NCI-H526 treated with DMSO at 0.1 percent for 48 hours (cell line): ENCODE measurements around the gene GABRD.

Experiments
- DNase-seq: peaks from one replicate; lab custom pipeline; 2025; lab: John Stamatoyannopoulos, UW

The GABRD gene

GRCh38 chr1:2018217-2019171 is 651 bp upstream of the GABRD start:
- DNase-seq = no peak

DNA sequence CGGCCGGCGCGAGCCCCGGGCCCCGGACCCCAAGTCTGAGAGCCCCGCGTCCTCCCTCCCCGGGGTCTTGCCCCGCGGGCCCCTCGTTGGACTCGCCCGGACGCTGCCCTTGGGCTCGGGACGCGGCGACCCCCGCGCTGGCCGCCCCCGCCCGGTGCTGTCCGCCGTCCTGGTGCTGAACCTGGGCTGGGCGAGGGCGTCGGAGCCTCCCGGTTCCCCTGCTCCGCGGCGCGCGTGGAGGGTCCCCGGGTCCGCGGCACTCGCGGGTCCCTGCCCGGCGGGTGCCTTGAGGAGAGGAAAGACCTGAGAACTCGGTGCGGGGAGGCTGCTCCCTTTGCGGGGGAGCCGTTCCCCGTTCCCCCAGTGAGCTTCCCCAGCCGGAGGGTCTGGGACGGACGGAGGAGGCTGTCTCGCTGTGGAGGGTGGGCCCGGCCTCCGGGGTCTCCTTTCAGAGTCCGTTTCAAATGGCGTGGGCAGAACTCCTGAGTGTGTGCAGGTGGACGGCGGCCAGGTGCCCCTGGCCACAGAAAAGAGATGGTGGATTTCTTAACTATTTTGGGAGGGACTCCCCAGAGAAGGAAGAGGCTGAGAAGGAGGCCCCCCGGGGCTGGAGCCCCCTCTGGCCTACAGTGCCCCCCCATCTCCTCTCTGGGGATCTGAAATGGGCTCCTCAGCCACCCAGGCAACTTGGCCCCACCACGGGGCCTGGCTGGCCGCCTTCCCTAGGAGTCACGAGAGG is 595 bp downstream of the GABRD start:
- DNase-seq = no peak

DNA sequence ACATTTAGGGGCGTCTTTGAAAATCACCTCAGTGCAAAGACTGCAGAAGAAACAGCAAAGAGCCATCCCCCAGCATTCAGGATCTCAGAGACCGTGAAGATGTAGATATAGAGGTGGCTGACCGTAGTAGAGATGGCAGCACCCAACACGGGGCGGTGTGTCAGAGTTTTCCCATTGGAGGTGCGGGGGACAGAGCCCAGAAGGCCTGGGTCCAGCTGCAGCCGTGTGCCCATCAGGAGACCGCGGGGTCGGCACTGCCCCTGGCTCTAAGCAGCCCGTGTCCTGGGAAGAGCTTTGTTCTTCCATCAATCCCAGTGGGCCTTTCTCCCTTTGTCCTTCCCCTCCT is 1.1 kb downstream of the GABRD start:
- no peak for DNase-seq

- no peak for DNase-seq
Measured at GRCh38 chr1:2021550-2021949, 2.4 kb downstream of the GABRD start.

GRCh38 chr1:2022063-2022770 is 3.1 kb downstream of the GABRD start:
- DNase-seq = no peak

- no peak for DNase-seq
Measured at GRCh38 chr1:2023187-2023586, 4.0 kb downstream of the GABRD start.

- DNase-seq = no peak
Measured at GRCh38 chr1:2024451-2024850, 5.3 kb downstream of the GABRD start.

DNA sequence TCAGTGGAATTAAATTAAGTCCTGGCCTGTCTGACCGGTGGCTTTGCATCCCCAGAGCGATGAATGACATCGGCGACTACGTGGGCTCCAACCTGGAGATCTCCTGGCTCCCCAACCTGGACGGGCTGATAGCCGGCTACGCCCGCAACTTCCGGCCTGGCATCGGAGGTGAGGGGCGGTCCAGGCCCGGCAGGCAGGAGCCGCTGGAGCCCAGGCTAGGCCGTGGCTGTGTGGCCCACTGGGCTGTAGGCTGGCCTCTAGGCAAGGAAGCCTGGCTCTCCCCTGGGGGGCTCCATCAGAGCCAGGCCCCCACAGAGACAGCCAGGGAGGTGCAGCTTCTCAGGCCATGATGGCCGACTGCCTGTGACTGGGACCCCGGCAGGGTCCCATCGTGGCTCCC is 5.7 kb downstream of the GABRD start:
- no peak for DNase-seq

- DNase-seq = no peak
Measured at GRCh38 chr1:2025491-2025981, 6.4 kb downstream of the GABRD start.

- no peak for DNase-seq
Measured at GRCh38 chr1:2027961-2028583, 8.9 kb downstream of the GABRD start.

GRCh38 chr1:2028870-2029560 is 9.9 kb downstream of the GABRD start:
- DNase-seq = no peak

DNA sequence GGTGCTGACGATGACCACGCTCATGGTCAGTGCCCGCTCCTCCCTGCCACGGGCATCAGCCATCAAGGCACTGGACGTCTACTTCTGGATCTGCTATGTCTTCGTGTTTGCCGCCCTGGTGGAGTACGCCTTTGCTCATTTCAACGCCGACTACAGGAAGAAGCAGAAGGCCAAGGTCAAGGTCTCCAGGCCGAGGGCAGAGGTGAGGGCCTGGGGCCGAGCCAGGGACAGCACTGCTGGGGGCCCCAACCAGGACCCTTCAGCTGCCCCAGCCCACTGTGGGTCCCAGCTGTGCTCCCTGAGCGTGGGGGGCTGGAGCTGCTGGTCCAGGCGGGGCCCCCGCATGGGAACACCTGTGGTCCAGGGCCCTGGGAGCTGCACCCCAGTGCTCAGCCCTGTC is 10.4 kb downstream of the GABRD start:
- DNase-seq = no peak

GRCh38 chr1:2030076-2030871 is 11.1 kb downstream of the GABRD start:
- no peak for DNase-seq

DNA sequence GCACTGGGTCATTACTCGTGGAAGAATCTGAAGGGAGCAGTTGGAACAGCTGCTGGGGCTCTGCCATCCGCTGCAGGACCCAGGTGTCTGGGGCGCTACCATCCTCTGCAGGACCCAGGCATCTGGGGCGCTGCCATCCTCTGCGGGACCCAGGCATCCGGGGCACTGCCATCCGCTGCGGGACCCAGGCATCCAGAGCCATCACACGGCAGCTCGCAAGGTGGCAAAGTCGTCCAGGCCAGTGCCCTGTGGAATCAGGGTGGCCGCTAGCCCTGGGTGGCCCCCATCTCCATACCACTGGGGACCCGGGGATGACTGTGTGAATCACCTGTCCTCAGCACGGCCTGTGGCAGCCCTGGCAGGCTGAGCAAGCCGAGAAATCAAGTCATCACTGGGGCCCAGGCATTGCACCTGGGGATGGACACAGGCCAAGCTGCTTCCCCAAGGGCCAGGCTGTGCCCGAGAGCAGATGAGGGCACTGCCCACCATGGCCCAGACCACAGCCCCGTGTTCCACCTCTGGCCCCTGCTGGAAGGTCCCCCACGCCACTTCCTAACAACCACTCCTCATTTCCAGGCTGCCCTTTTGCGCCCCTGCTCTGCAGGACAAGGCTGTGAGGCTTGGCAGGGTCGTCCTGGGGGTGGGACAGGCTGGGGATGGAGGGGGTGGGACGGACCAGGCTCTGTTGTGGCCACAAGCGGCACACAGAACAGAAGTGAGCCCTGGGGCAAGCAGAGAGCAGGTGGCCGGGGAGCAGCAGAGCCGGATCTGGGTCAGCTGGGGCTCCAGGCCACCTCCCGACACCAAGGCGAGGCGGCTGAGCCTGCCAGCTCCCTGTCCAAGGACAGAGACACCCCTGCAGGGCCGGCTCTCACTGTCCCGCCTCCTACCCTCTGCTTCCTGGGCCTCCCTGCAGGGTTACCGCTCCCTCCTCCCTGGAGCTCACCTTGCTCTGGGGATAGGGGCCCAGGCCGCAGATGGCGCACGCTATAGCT is 12.7 kb downstream of the GABRD start:
- DNase-seq = no peak

DNA sequence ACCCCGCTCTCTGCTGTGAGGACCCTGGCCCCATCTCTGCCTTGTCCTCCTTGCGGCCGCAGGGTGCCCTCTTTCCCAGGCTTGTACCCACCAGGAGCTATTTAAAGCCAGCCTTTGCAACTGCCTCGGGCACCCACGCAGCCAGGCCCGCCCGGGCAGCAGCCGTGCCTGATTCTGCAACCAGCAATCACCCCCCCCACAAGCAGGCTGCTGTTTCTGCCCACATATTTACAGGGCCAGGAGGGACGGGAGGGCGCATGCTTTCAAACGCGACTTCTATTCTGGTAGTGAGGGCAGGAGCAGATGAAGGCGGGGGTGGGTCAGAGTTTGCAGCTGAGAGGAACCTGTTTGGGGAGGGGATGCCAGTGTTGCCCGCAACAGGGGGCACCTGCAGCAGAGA is 13.6 kb downstream of the GABRD start:
- DNase-seq = no peak

DNA sequence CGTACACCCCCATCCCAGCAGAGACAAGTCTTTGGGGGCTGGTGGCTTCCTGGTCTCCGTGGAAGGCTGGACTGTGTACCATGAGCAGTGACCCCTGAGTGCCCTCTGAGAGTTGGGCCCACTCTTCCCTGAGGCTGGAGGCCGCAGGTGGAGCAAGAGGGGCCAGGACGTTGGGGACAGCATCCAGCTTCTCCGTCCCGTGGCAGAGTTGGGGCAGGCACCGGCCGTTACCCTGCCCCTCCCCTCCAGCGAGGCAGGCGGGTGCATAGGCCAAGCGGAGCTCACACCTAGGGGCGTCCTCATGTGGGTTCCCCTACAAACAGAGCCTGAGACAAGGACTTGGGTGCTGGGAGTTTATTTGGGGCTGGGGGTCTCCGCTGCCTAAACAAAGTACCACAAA is 14.0 kb downstream of the GABRD start:
- no peak for DNase-seq

GRCh38 chr1:2036287-2036686 is 17.1 kb downstream of the GABRD start:
- no peak for DNase-seq

- DNase-seq = no peak
Measured at GRCh38 chr1:2037314-2037979, 18.3 kb downstream of the GABRD start.

DNA sequence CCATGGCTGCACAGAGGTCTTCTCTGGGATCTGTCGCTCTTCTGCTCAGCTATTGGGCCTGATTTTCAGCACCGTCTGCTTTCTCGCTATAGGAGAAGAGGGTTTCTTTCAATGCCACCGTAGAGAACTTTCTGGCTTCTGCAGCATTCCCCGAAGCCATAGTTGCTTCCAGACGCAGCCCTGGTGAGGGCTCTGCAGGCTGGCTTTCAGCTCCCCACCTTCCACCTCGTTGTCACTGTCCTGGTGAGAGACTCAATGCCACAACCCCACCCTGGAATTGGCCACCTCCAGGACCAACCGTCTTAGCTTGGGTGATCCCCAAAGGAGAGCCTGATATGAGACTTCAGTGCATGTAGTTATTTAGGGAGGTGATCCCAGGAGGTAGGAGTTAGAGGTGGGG is 19.1 kb downstream of the GABRD start:
- DNase-seq = no peak
